ENCODE measurements around the gene OSTN.

OSTN gene

DNA sequence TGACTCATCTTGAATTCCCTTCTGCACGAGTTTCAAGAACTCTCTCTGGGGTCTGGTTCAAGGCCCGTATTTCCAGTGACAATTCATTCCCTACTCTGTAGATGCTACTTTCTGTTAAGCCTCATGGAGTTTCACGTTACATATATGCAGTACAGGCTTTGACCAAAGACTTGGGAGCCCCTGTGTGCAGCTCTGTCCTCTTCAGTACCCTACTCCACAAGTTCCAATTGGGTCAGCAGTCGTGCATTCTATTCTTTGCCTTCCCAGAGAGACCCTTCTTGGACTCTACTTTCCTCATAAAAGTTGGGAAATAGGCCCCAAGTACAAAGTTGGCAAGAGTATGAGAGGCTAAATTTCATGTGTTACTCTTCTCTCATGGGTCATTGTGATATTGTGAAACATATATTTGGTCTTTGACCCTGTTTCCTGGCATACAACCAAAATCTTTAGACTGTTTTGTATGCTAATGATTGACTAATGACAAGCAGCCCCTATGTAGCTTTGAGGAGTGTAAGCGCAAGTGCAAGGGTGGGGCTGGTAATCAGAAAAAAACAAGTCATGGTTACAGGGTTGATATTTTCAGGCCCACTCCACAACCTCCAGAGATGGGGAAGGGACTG lies 115.2 kb downstream of the OSTN start:
- DNase-seq, result no peak
